Activated CD8-positive, alpha-beta memory T cell treated with anti-CD3 and anti-CD28 coated beads, Interleukin-2, amount 50 U/mL, for 24 hours (primary cell): ENCODE results near the gene NR4A1.

Experiments
- DNase-seq: peaks from one replicate; pipeline ENCODE4 v3.0.0-alpha.2; 2020; ENCODE audit errors: extremely low read depth

Gene NR4A1

DNA sequence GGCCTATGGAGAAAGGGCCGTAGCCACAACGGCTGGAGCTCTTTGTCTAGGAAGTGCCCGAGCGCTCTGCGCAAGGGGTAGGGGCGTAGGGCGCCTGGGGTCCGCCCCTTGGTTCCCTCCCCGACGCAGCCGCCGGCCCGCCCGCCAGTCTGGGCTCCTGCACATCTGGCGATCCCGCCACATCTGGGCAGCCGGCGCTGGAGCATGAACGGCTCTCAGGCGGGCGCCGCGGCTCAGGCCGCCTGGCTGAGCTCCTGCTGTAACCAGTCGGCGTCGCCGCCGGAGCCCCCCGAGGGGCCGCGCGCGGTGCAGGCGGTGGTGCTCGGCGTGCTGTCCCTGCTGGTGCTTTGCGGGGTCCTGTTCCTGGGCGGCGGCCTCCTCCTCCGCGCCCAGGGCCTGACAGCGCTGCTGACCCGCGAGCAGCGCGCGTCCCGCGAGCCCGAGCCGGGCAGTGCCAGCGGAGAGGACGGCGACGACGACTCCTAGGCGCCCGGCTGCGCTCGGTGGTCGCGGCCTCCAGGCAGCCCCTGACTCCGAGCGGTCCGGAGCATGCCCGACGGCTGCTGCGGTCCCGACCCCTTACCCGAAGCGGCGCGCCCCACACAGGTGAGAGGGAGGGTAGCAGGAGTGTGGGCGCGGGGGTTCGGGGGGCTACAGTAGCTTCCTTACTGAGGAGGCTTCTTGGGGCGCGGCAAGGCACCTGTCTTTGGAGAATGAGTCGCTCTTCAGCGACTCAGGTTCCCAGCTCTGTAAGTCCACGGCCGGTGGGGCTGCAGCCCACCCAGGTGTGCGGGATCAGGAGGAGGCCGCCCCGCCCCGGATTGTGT lies 28.5 kb downstream of the NR4A1 start, which contains the start of gene SMIM41:
SMIM41 (plus strand) TSS at position 129 of the 827 bp plus-strand sequence; CDS start at position 205, 76 bp downstream.
- DNase-seq, result no peak

DNA sequence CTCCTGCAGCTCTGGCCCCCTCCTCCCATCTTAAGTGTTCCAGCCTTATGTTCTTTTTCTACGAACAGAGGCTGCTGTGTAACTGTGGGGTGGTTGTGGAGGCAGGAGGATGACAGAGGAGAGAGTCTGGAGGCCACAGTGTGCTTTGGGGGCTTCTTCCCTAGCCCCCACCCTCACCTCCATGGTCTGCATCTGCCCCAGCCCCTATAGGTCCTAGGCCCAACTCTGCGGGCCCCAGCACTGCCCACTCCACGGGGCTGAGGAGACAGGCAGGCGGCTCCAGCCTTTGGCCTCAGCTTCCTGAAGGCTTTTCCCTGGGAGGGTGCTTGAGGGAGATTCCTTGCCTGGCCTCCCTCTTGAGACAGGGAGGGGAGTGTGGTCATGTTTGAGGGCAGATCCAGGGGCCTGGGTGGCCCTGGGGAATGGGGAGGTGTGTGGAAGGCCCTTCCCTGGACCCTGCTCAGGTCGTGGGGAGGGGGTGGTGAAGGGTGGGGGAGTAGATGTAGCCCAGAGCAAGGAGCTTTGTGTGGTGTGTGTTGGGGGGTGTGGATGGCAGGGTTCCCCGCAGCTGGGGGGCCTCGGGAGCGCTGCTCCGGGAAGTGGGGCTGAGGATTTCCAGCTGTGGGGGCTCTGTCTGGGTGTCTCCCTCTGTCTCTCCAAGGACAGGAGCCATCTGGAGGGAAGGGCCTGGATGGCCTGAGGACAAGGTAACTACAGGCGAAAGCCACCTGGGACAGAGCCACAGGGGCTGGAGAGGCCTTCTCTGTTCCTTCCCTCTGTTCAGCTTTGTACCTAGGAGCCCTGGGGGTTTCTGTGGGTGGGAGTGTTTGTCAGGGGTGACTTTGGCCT lies 29.4 kb downstream of the NR4A1 start:
- DNase-seq, result no peak

- DNase-seq, result no peak
Observed at GRCh38 chr12:52081263-52081733, 30.1 kb downstream of the NR4A1 start.

DNA sequence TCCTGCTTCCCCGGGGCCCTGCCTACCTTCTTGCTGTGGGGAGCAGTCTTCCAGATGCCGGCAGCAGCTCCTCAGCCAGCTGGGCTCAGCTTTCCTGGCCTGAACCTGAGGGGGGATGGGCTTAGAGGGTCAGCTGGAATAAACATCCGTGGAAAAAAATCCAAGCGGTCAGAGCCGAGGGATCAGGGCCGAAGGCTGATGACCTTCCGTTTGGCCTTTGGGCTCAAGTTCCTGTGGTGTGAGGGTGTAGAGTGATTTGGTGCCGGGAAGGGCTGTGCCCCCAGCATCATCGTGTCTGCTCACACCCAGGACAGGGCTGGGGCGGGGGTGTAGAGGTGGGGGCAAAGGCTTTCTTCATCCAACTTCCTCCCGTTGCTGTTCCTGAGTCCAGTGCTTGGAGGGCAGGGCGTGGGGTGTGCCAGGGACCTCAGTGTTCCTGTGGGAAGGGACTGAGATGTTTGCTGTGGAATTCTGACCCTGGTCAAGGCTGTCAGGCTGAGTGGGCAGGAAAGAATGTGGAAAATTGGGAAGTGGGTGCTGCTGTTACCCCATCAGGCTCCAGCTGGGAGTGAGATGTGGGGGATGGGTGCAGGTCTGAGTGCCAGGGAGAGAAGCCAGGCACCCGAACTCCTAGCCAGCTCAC lies 30.9 kb downstream of the NR4A1 start:
- no peak for DNase-seq

GRCh38 chr12:52082669-52082987 lies 31.4 kb downstream of the NR4A1 start:
- DNase-seq, result no peak

DNA sequence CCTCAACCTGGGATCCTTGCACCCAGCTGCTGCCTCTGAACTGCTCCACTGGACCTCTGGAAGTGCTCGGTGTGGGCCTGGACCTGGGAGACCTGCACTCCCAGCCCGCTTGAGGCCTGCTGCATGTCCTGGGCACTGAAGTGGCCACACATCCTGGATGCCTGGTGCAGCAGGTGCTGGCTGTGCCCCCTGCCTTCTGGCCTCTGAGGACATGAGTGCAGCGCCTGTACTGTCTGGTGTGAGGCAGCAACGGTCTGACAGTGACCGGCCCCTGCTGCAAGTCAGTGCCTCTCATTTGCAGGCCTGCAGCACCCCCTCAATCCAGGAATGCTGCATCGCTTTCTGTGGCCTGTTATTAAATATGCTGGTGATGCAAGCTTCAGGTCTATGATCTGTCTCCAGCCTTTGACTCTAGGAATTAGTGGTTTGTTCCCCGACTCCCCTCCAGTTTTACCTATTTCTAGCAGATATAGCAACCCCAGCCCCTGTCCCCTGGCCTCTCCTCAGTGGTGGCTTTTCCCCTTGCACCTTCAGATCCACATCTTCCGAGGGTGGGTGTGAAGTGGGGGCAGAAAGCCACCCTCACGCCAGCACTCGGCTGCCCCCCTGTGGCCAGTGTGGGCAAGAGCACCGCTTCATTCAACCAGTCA lies 31.9 kb downstream of the NR4A1 start:
- peak; percentile 26 for DNase-seq

DNA sequence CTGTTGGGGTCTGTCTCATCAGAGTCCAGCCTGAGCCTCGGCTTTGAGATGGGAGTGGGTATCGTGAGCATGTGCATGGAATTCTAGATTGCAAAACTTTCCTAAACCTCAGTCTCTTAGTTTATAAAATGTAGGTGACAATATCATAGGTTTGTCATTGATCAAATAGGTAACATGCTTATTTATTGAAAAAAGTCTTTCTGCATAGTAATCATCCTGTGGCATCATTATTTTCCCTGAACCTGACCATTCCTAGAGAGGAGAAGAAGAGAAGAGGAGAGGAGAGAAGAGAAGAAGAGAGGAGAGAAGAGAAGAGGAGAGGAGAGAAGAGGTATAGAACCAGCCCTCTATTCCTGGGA lies 32.4 kb downstream of the NR4A1 start:
- DNase-seq, result no peak

GRCh38 chr12:52084491-52085231 lies 33.4 kb downstream of the NR4A1 start:
- no peak for DNase-seq

DNA sequence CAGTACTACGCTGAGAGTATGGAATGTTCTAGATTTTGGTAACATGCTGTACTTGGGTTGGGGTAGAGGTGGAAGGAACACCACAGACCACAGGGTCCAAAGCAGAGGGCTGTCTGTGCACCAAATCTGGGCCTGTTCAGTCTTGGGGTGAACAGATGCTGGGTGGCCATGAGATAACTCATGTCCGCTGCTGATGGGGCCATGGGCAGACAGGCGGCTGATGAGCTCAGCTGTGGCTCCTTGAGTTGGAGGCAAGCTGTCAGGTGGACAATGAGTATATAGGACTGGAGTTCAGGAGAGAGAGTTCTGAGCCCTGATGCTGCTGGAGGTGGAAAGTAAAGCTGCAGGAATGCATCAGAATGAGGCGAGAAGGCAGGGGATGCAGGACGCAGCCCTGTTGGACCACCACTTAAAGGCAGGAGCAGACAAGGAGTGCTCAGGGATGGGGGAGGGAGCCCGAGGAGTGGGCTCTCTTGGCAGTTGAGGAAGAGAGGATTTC lies 34.5 kb downstream of the NR4A1 start:
- DNase-seq, result no peak

- no peak for DNase-seq
Observed at GRCh38 chr12:52086366-52086765, 35.1 kb downstream of the NR4A1 start.

DNA sequence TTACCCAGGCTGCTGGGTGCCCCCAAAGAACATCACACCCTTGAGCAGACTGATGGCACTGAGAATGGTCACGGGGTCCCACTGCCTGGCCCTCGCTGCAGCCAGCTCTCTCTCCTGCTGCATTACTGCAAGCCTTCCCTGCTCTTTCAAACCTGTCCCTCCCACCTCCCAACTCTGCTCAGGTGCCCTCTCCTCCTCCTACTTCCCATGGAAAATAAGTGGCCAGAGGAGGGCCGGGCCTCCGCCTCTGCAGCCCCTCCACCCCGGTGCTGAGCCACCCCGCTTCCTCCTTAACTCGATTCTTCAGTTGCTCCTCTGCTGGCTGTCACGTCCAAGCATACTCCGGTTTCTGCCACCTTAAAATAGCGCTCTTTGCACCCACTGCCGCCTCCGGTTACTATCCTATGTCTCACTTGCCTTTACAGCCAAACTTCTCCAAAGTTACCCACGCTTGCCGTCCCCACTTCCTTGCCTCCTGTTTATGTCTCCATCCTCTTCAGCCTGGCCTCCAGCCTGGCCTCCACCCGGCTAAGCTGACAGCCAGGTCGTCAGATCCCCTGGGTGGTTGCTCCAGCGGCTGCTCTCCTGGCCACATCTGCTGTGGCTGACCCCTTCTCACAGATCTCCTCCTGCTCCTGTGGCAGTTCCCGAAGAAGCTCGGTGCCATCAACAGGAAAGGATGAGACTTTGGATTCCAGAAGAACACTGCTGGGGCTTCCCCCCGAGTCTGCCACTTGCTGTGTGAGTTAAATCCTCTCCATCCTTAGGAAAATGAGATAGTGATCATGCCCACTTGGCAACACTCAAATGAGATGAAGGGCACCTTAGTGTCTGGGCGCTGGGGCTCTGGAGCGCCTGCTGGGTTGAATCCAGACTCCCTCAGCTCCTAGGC lies 35.9 kb downstream of the NR4A1 start:
- DNase-seq, result no peak

- DNase-seq, result no peak
Observed at GRCh38 chr12:52087961-52088820, 36.9 kb downstream of the NR4A1 start.

GRCh38 chr12:52089491-52089890 lies 38.2 kb downstream of the NR4A1 start:
- DNase-seq, result no peak

GRCh38 chr12:52090291-52090690 lies 39.0 kb downstream of the NR4A1 start:
- no peak for DNase-seq

DNA sequence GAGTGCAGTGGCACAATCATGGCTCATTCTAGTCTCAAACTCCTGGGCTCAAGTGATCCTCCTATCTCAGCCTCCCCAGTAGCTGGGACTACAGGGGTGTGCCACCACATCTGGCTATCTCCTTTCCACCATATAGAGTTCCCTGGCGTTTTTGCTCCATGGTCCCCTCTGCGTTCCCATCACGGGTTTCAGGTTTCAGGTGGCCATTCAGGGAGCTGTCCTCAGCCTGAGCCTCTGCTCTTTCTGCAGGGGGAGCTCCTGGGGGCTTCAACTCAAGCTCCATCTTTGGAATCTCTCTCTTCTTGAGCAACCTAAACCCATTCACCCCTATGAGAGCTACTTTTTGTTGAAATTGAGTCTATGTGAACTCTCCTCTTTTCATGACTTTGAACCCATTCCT lies 39.8 kb downstream of the NR4A1 start:
- no peak for DNase-seq

DNA sequence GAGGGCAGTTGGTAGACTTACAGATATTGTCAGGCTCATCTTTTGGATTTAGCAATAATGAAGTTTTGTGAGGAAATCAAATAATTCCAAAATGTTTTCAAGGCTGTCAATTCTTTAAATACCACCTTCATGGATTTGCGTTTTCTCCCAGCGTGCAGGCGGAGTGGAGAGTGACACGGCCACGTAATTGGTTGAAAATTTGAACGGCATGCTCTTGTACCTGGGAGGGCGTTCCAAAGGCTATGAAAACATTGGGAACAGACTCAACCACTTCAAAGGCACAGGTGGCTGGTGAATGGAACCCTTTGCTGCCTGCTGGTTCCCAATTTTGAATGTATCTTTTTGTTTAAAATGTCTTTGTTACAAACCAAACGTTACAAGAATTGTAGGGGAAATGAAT lies 40.6 kb downstream of the NR4A1 start:
- DNase-seq, result no peak

DNA sequence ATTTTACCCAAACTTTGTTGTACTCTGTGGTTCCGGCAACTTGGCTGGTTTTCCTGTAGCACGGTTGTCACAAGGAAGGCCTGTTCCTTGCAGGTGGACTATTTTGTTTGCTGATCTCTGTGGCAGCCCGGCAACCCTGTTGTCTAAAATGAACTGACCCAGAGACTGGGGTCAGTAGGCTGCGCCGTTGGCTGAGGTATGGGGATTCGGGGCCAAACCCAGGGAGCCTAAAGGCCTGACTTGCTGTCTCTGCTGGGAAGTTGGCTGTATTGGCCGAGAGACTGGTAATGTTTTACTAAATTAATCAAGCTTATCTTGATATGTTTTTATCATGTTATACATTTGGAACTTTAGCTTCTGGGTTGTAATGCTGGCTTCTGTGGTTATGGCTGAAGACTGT lies 42.1 kb downstream of the NR4A1 start:
- no peak for DNase-seq

GRCh38 chr12:52096332-52097044 lies 45.2 kb downstream of the NR4A1 start:
- no peak for DNase-seq
